Colonic mucosa (tissue), 4 donors: ENCODE data around the gene LAGE3. TPM values are rescaled to one million over a fixed set of nuclear protein-coding genes. Genes with fewer than 3 reads are reported as not detected.

Source experiments
- DNase-seq: peaks from one replicate; pipeline ENCODE4 v3.0.0-alpha.2; 2020
- H3K27ac ChIP-seq: fragments of 200-600 bp; one replicate; pipeline ENCODE4 v1.8.0; 2021
- H3K27me3 ChIP-seq: fragments of 200-600 bp; one replicate; pipeline ENCODE4 v1.8.0; 2021
- H3K36me3 ChIP-seq: fragments of 200-600 bp; one replicate; pipeline ENCODE4 v1.8.0; 2021
- H3K4me1 ChIP-seq: fragments of 200-600 bp; one replicate; pipeline ENCODE4 v1.8.0; 2021; ENCODE audit warnings: mild to moderate bottlenecking
- H3K4me3 ChIP-seq: fragments of 200-600 bp; one replicate; pipeline ENCODE4 v1.8.0; 2021
- H3K9ac ChIP-seq, 2 donors: one replicate each; pipeline ENCODE4 v1.7.0; 2013; ENCODE audit warnings: control low read depth in 2 of 2, low read depth in 2 of 2, low read length in 2 of 2
- H3K9me3 ChIP-seq: fragments of 200-600 bp; one replicate; pipeline ENCODE4 v1.8.0; 2021
- intact Hi-C: fragments of 100-400 bp; cut with DNase I; formaldehyde crosslinking; loops from one replicate; pipeline ENCODE4 v1.14.1; 2022
- total RNA-seq, 2 donors: library from RNA; stranded (reverse); fragmentation: NEBNext Ultra II Directional in 1 of 2; extraction: Animal tissue kit (Norgen Biotek cat#: 25700) in 1 of 2; gene quantifications; one replicate each; pipeline ENCODE4 v1.2.1, GENCODE V29; 2021
- TF ChIP-seq, protein P1 (sequence below): fragments of 200-600 bp; IDR thresholded peaks from one replicate; pipeline ENCODE4 v1.8.0; 2022; ENCODE audit warnings: antibody characterized with exemption, mild to moderate bottlenecking
- donor health status: healthy.
- donor health status: DM: no; HTN: no; CAD: no.
- donor health status: DM: no; HTN: no; CAD: no.

Gene LAGE3
- total RNA-seq, 2 donors from 2014 or later, result 10.0 to 35.3 TPM

GRCh38 chrX:154495472-154495922 lies 16.4 kb upstream of the LAGE3 start:
- no peaks in the 10 kb centered on the region for H3K9me3 ChIP-seq
- no peaks in the 10 kb centered on the region for H3K36me3 ChIP-seq
- H3K4me3 ChIP-seq, result no peak overlapping the region
- H3K9ac ChIP-seq, result no peak overlapping the region
- intact Hi-C loops, result no loop called here
- TF ChIP-seq, protein P1, sequence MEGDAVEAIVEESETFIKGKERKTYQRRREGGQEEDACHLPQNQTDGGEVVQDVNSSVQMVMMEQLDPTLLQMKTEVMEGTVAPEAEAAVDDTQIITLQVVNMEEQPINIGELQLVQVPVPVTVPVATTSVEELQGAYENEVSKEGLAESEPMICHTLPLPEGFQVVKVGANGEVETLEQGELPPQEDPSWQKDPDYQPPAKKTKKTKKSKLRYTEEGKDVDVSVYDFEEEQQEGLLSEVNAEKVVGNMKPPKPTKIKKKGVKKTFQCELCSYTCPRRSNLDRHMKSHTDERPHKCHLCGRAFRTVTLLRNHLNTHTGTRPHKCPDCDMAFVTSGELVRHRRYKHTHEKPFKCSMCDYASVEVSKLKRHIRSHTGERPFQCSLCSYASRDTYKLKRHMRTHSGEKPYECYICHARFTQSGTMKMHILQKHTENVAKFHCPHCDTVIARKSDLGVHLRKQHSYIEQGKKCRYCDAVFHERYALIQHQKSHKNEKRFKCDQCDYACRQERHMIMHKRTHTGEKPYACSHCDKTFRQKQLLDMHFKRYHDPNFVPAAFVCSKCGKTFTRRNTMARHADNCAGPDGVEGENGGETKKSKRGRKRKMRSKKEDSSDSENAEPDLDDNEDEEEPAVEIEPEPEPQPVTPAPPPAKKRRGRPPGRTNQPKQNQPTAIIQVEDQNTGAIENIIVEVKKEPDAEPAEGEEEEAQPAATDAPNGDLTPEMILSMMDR, result no peak
- no peak for DNase-seq
- no peaks in the 10 kb centered on the region for H3K4me1 ChIP-seq
- H3K27ac ChIP-seq, result no peak overlapping the region
- H3K27me3 ChIP-seq, result no peaks in the 10 kb centered on the region

DNA sequence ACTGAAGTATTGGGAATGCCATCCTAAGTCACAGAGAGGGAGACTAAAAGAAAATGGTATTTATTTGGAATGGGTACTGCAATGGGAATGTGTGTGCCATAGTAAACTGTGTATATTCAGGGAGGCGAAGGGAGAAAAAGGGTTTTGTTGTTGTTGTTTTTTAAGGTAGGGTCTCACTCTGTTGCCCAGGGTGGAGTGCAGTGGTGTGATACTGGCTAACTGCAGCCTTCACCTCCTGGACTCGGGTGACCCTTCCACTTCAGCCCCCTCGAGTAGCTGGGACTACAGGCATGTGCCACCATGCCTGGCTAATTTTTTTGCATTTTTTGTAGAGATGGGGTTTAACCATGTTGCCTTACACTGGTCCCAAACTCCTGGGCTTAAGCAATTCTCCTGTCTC lies 15.6 kb upstream of the LAGE3 start:
- no peak for DNase-seq
- H3K27ac ChIP-seq, result no peak overlapping the region
- TF ChIP-seq, protein P1, result no peak

GRCh38 chrX:154490414-154491083 lies 11.5 kb upstream of the LAGE3 start, which contains the start of gene SLC10A3:
SLC10A3 (minus strand) TSS chrX:154490629; CDS start chrX:154488940, 1,689 bp downstream.
- DNase-seq, result peak; percentile 91
- Histone ChIP-seq H3K36me3 (no peaks in the 10 kb centered on the region), H3K4me3 (peak within 1 kb of the TSS; percentile 54), H3K4me1 (no peaks in the 10 kb centered on the region), H3K27me3 (no peaks in the 10 kb centered on the region), H3K27ac (peak within 1 kb of the TSS; percentile 94), H3K9ac (peak within 1 kb of the TSS; percentile 73 to 74), H3K9me3 (no peaks in the 10 kb centered on the region)
- intact Hi-C loops, result no loop called here
- TF ChIP-seq, protein P1, result no peak

More for the DNA sequence above, 15.6 kb upstream of the LAGE3 start:
- H3K36me3 ChIP-seq, result no peaks in the 10 kb centered on the region
- intact Hi-C loops, result no loop called here
- no peak overlapping the region for H3K4me3 ChIP-seq
- no peaks in the 10 kb centered on the region for H3K9me3 ChIP-seq
- H3K4me1 ChIP-seq, result no peaks in the 10 kb centered on the region
- H3K9ac ChIP-seq, result no peak overlapping the region
- no peaks in the 10 kb centered on the region for H3K27me3 ChIP-seq

GRCh38 chrX:154490021-154490413 lies 10.9 kb upstream of the LAGE3 start:
- H3K27ac ChIP-seq, result peak overlapping the region; percentile 94
- TF ChIP-seq, protein P1, result no peak
- intact Hi-C loops, result no loop called here

DNA sequence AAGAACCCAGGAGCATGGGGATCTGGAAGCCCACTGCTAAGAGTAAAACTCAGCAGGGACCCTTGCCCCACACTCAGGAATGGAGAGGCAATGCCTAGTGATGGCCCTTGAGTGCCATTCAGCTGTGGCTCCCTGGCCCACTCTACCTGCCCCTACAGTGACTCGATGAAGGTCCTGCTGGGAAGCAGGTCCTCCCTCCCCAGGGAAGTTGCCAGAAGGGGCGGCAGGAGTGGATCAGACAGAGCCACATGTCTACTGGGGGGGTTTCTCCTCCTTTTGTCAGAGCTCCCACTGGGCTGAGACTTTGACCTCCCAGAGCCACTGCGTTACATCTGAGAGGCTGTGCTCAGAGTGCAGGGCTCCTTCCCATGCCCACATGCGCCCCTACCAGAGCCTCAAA lies 10.1 kb upstream of the LAGE3 start:
- H3K27me3 ChIP-seq, result no peaks in the 10 kb centered on the region
- no peak overlapping the region for H3K27ac ChIP-seq
- TF ChIP-seq, protein P1, result no peak
- intact Hi-C loops, result no loop called here
- no peak overlapping the region for H3K4me3 ChIP-seq
- no peaks in the 10 kb centered on the region for H3K9me3 ChIP-seq
- H3K4me1 ChIP-seq, result no peaks in the 10 kb centered on the region
- H3K36me3 ChIP-seq, result no peaks in the 10 kb centered on the region
- DNase-seq, result no peak
- peak overlapping the region; percentile 24 to 74 for H3K9ac ChIP-seq

More at GRCh38 chrX:154490021-154490413, 10.9 kb upstream of the LAGE3 start:
- peak overlapping the region; percentile 54 for H3K4me3 ChIP-seq
- DNase-seq, result peak; percentile 36
- H3K9me3 ChIP-seq, result no peaks in the 10 kb centered on the region
- peak overlapping the region; percentile 73 to 74 for H3K9ac ChIP-seq
- no peaks in the 10 kb centered on the region for H3K27me3 ChIP-seq
- no peaks in the 10 kb centered on the region for H3K36me3 ChIP-seq
- no peaks in the 10 kb centered on the region for H3K4me1 ChIP-seq
